ENCODE data around the gene NR1D1. TPM values are rescaled to one million over a fixed set of nuclear protein-coding genes. Genes with fewer than 3 reads are reported as not detected.

The NR1D1 gene
- polyA plus RNA-seq, 1 donor (not counting 4 experiments of a cell fraction or from before 2014, with no cell fraction given), result 1.0 TPM

DNA sequence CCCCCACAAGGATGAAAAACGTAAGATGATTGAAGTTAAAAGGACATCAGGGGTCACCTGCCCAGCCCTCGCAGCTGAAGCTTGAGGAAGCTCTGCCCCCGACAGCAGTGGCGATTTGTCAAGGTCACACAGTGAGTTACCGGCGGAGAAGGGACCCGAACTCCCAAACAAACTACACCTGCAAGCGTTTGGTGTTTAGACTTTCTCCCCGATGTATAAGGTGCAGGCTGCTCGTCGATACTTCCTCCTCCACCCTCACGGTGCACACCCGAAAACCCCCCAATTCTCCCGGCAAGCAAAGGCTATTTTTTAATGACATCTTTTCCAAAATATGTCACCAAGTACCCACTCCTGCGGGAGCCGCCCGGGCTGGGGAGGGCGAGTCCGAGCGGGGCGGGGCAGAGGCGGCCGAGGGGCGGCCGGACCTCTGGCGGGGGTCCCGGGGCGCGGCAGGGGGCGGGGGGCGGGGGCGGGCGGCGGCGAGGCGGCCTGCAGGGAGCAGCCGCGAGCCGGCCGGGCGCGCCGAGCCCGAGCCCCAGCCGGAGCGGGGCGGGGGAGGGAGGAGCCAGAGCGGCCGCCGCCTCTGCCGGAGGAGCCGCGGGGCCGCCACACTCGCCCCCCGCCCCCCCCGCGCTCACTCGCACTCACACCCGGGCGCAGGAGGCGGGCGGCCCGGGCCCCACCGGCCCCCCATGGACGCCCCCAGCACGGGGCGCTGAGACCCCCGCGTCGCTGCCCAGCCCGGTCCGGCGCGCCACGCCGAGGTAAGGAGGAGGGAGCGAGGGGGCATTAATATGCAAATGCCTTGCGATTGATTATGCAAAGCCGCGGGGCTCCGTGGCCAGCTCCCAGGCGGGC lies 37.8 kb downstream of the NR1D1 start, which contains the start of gene THRA:
Gene THRA, plus strand, starts transcription at position 637 of the 858 bp plus-strand sequence. CDS start 11,524 bp downstream, outside the sequence.
- Histone ChIP-seq H3K27ac (ENCODE audit: control insufficient read depth, insufficient read depth, low read length) (no peak within 1 kb of the TSS), H4K20me1 (ENCODE audit: control insufficient read depth, extremely low read depth, insufficient read depth, low read length) (no peaks in the 10 kb centered on the region), H3K36me3 (ENCODE audit: control insufficient read depth in 2 of 2, extremely low read depth in 1 of 2, insufficient read depth in 2 of 2, low read length in 2 of 2) (no peaks in the 10 kb centered on the region), H3K4me1 (ENCODE audit: control insufficient read depth, extremely low read depth, insufficient read depth, low read length) (peaks cover 28% of the 10 kb centered on the region), H3K79me2 (ENCODE audit: control insufficient read depth, insufficient read depth, low read length) (no peaks in the 10 kb centered on the region), H3K4me2 (ENCODE audit: control insufficient read depth, extremely low read depth, insufficient read depth, low read depth, low read length) (peak within 1 kb of the TSS; percentile 89), H3K9ac (ENCODE audit: control insufficient read depth, extremely low read depth, insufficient read depth, low read length) (peak within 1 kb of the TSS; percentile 81), H3K4me3 (ENCODE audit: control insufficient read depth in 2 of 3, extremely low read depth in 1 of 3, insufficient read depth in 2 of 3, low read depth in 1 of 3, low read length in 3 of 3) (peak within 1 kb of the TSS; percentile 81 to 89 (median 84)), H3K9me1 (ENCODE audit: control insufficient read depth, extremely low read depth, insufficient read depth, low read length) (no peaks in the 10 kb centered on the region), H3K9me3 (ENCODE audit: control insufficient read depth, low read depth, low read length) (no peaks in the 10 kb centered on the region), H2AFZ (ENCODE audit: control insufficient read depth, low read length) (peak within 1 kb of the TSS; percentile 79), H3K27me3 (ENCODE audit: control insufficient read depth, extremely low read depth, insufficient read depth, low read length) (peaks cover 12% of the 10 kb centered on the region)
- FAIRE-seq (no peak), DNase-seq (ENCODE audit: low read depth, low spot score) (no peak)
- no peak for TF ChIP-seq EZH2 (IDR thresholded peaks at IDR 0.05; ENCODE audit: low read length)
- TF ChIP-seq, protein P1, sequence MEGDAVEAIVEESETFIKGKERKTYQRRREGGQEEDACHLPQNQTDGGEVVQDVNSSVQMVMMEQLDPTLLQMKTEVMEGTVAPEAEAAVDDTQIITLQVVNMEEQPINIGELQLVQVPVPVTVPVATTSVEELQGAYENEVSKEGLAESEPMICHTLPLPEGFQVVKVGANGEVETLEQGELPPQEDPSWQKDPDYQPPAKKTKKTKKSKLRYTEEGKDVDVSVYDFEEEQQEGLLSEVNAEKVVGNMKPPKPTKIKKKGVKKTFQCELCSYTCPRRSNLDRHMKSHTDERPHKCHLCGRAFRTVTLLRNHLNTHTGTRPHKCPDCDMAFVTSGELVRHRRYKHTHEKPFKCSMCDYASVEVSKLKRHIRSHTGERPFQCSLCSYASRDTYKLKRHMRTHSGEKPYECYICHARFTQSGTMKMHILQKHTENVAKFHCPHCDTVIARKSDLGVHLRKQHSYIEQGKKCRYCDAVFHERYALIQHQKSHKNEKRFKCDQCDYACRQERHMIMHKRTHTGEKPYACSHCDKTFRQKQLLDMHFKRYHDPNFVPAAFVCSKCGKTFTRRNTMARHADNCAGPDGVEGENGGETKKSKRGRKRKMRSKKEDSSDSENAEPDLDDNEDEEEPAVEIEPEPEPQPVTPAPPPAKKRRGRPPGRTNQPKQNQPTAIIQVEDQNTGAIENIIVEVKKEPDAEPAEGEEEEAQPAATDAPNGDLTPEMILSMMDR (optimal IDR thresholded peaks at IDR 0.05 in 1 of 3, IDR thresholded peaks at IDR 0.05 in 1 of 3, conservative IDR thresholded peaks at IDR 0.05 in 1 of 3; ENCODE audit: extremely low read depth in 1 of 3, insufficient read depth in 2 of 3, low read length in 3 of 3), result peak in 1 of 3 experiments; percentile 36
- dilution Hi-C loops (cut with MboI; ENCODE audit: extremely low pct_ligation_motif_present, low sequenced_read_pairs), result no loop called here

DNA sequence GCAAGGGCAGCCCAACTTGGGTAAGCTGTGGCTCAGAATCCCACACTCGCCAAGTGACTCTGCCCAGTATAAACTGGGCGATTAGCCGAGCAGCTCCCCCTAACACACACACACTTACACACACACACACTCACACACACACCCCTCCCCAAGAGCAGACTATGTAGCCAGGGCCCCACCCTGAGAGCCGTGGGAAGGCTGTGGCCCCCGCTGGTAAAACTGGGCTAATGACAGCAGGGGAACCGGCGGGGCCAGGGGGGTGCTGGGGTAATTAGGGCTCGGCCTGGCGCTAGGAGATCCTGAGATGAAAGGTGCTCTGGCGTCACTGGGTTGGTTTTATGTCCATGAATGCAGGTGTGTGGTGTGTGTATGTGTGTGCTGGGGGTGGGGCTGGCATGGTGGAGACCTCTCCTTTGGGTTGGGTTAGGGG lies 38.8 kb downstream of the NR1D1 start:
- Histone ChIP-seq H3K27me3 (ENCODE audit: control insufficient read depth, extremely low read depth, insufficient read depth, low read length) (peaks cover 12% of the 10 kb centered on the region), H3K4me3 (ENCODE audit: control insufficient read depth in 2 of 3, extremely low read depth in 1 of 3, insufficient read depth in 2 of 3, low read depth in 1 of 3, low read length in 3 of 3) (no peak overlapping the region), H4K20me1 (ENCODE audit: control insufficient read depth, extremely low read depth, insufficient read depth, low read length) (no peaks in the 10 kb centered on the region), H3K4me2 (ENCODE audit: control insufficient read depth, extremely low read depth, insufficient read depth, low read depth, low read length) (no peak overlapping the region), H3K36me3 (ENCODE audit: control insufficient read depth in 2 of 2, extremely low read depth in 1 of 2, insufficient read depth in 2 of 2, low read length in 2 of 2) (no peaks in the 10 kb centered on the region), H3K4me1 (ENCODE audit: control insufficient read depth, extremely low read depth, insufficient read depth, low read length) (peaks cover 28% of the 10 kb centered on the region), H2AFZ (ENCODE audit: control insufficient read depth, low read length) (no peak overlapping the region), H3K9me3 (ENCODE audit: control insufficient read depth, low read depth, low read length) (no peaks in the 10 kb centered on the region), H3K27ac (ENCODE audit: control insufficient read depth, insufficient read depth, low read length) (no peak overlapping the region), H3K79me2 (ENCODE audit: control insufficient read depth, insufficient read depth, low read length) (no peaks in the 10 kb centered on the region), H3K9me1 (ENCODE audit: control insufficient read depth, extremely low read depth, insufficient read depth, low read length) (no peaks in the 10 kb centered on the region), H3K9ac (ENCODE audit: control insufficient read depth, extremely low read depth, insufficient read depth, low read length) (no peak overlapping the region)
- dilution Hi-C loops (cut with MboI; ENCODE audit: extremely low pct_ligation_motif_present, low sequenced_read_pairs), result no loop called here
- DNase-seq (ENCODE audit: low read depth, low spot score) (no peak), FAIRE-seq (no peak)
- TF ChIP-seq EZH2 (IDR thresholded peaks at IDR 0.05; ENCODE audit: low read length), result no peak
- TF ChIP-seq, protein P1 (optimal IDR thresholded peaks at IDR 0.05 in 1 of 3, IDR thresholded peaks at IDR 0.05 in 1 of 3, conservative IDR thresholded peaks at IDR 0.05 in 1 of 3; ENCODE audit: extremely low read depth in 1 of 3, insufficient read depth in 2 of 3, low read length in 3 of 3), result no peak
